GM12878 (cell line): Measurements from ENCODE around the gene ANKRD44. TPM values are rescaled to one million over a fixed set of nuclear protein-coding genes. Genes with fewer than 3 reads are reported as not detected.

ENCODE experiments used
- BACH1 ChIP-seq: fragments of 450-650 bp; IDR thresholded peaks from 2 replicates; pipeline ENCODE4 v1.6.1; 2017; ENCODE audit warnings: mild to moderate bottlenecking, borderline replicate concordance
- BCLAF1 ChIP-seq: fragments of 450-650 bp; IDR thresholded peaks from 2 replicates; pipeline ENCODE4 v1.6.1; 2017; ENCODE audit warnings: antibody characterized with exemption, mild to moderate bottlenecking, moderate library complexity
- CBX5 ChIP-seq: sonication (generic); IDR thresholded peaks from 2 replicates; pipeline ENCODE4 v1.6.1; 2016; ENCODE audit warnings: low read depth, moderate library complexity, mild to moderate bottlenecking, inconsistent platforms
- EED ChIP-seq: sonication (generic); IDR thresholded peaks from 2 replicates; pipeline ENCODE4 v1.6.1; 2016; ENCODE audit warnings: antibody characterized with exemption, low read depth
- ETV6 ChIP-seq, 2 experiments: fragments of 450-650 bp in 1 of 2; IDR thresholded peaks in 1 of 2; conservative IDR thresholded peaks in 1 of 2; 2 replicates each; pipeline ENCODE4 v1.6.1; 2014; ENCODE audit warnings: antibody characterized with exemption in 1 of 2, borderline replicate concordance in 1 of 2, low read depth in 1 of 2, mild to moderate bottlenecking in 1 of 2, moderate library complexity in 1 of 2
- JUNB ChIP-seq: IDR thresholded peaks from 2 replicates; pipeline ENCODE4 v1.6.1; 2016; ENCODE audit warnings: antibody characterized with exemption, mild to moderate bottlenecking
- MEF2B ChIP-seq: fragments of 450-650 bp; IDR thresholded peaks from 2 replicates; pipeline ENCODE4 v1.6.1; 2018; ENCODE audit warnings: mild to moderate bottlenecking, moderate library complexity; ENCODE audit not compliant: partially characterized antibody, poor library complexity, severe bottlenecking
- NBN ChIP-seq: fragments of 450-650 bp; IDR thresholded peaks from 2 replicates; pipeline ENCODE4 v1.6.1; 2016
- NFYA ChIP-seq: IDR thresholded peaks from 2 replicates; pipeline ENCODE4 v1.6.1; 2011; ENCODE audit warnings: low read depth, mild to moderate bottlenecking, low read length, improper control_type of control experiment, borderline replicate concordance
- NR2C2 ChIP-seq: IDR thresholded peaks from 2 replicates; pipeline ENCODE4 v1.6.1; 2011; ENCODE audit warnings: borderline replicate concordance, low read depth; ENCODE audit not compliant: control insufficient read depth, insufficient read length
- REST ChIP-seq: IDR thresholded peaks from 2 replicates; pipeline ENCODE4 v1.6.1; 2012; ENCODE audit warnings: mild to moderate bottlenecking, low read depth, low read length
- SMAD5 ChIP-seq: IDR thresholded peaks from 2 replicates; pipeline ENCODE4 v1.6.1; 2016; ENCODE audit warnings: antibody characterized with exemption, low read depth
- SMARCA5 ChIP-seq: fragments of 450-650 bp; IDR thresholded peaks from 2 replicates; pipeline ENCODE4 v1.6.1; 2017; ENCODE audit warnings: mild to moderate bottlenecking
- SREBF1 ChIP-seq: IDR thresholded peaks from 2 replicates; pipeline ENCODE4 v1.6.1; 2012; ENCODE audit warnings: mild to moderate bottlenecking, low read length
- TCF12 ChIP-seq: IDR thresholded peaks from 2 replicates; pipeline ENCODE4 v1.6.1; 2011; ENCODE audit warnings: low read depth, mild to moderate bottlenecking, low read length
- ZBTB4 ChIP-seq: fragments of 450-650 bp; formaldehyde crosslinking; IDR thresholded peaks from 2 replicates; pipeline ENCODE4 v1.4.0; 2022; ENCODE audit warnings: mild to moderate bottlenecking, moderate library complexity
- ZNF217 ChIP-seq: fragments of 450-650 bp; IDR thresholded peaks from 2 replicates; pipeline ENCODE4 v1.6.1; 2017; ENCODE audit warnings: antibody characterized with exemption, mild to moderate bottlenecking
- ZNF274 ChIP-seq: IDR thresholded peaks from one replicate; pipeline ENCODE4 v1.8.0; 2011; ENCODE audit not compliant: insufficient read length, insufficient read depth
- polyA plus RNA-seq, 11 experiments: library from polyadenylated mRNA; depleted of rRNA in 4 of 11; unstranded in 6 of 11; stranded (reverse) in 5 of 11; fragments of >200 nt; fragmentation: Nextera tagmentation in 4 of 11; fragmentation: Illumina TruSeq in 1 of 11; extraction: Ambion mirVana in 4 of 11; extraction: Trizol in 1 of 11; gene quantifications; 1 replicate in 1 of 11; 2 replicates in 10 of 11; pipeline versions ENCODE4 v1.2.1 to v1.2.3, GENCODE V29; 2011 to 2016; ENCODE audit warnings: inconsistent platforms in 2 of 11, missing spikeins in 2 of 11, low read depth in 1 of 11
- total RNA-seq, 4 experiments: library from RNA; depleted of rRNA in 3 of 4; stranded (reverse); fragments of >200 nt in 3 of 4; fragmentation: Illumina TruSeq in 1 of 4; extraction: Trizol in 1 of 4; gene quantifications; 2 replicates each; pipeline versions ENCODE4 v1.2.1 to v1.2.3, GENCODE V29; 2013 to 2021
- TF ChIP-seq, protein P1 (sequence below): fragments of 450-650 bp; IDR thresholded peaks from 2 replicates; pipeline ENCODE4 v1.6.1; 2016; ENCODE audit warnings: mild to moderate bottlenecking

The ANKRD44 gene
- total and polyA plus RNA-seq, 10 of the 15 experiments (the other 5 are each of a cell fraction or from before 2014, with no cell fraction given), result 19.1 to 99.1 (median 59.6) TPM

DNA sequence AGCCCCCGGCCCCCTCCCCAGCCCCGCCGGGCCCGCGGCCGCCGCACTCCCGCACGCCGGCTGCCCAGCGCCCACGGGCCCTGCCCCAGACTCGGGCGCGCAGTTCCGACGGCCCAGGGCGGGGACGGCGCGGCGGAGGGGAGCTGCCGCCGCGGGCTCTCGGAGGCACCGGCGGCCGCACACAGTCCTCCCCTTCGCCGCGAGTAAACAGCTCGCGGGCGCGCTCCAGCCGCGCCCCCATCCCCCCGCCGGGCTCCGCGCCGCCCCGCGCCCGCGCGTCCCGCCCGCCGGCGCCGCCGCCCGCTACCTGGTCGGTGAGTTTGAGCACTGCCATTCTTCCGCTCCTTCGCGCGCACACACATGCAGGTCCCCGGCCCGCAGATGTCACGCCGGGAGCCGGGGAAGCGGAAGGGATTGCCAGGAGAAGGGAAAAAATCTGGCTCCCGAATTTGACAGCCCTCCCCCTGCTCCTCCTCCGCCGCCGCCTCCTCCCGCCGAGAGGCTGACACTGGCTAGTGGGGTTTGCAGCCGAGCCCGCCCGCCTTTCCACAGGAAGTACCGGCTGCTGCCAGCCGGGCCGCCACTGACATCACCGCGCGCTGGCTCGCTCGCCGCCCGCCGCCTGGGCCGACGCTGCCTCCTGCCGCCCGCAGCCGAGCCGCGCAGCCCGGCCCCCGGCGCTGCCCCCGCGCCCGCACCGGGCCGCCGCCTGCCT lies at the start of gene ANKRD44 (continued):
- TF ChIP-seq, protein P1, sequence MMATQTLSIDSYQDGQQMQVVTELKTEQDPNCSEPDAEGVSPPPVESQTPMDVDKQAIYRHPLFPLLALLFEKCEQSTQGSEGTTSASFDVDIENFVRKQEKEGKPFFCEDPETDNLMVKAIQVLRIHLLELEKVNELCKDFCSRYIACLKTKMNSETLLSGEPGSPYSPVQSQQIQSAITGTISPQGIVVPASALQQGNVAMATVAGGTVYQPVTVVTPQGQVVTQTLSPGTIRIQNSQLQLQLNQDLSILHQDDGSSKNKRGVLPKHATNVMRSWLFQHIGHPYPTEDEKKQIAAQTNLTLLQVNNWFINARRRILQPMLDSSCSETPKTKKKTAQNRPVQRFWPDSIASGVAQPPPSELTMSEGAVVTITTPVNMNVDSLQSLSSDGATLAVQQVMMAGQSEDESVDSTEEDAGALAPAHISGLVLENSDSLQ, result no peak
- TF ChIP-seq BCLAF1 (no peak), SREBF1 (no peak), NR2C2 (no peak), CBX5 (0 out of 2 replicates have a peak, but pooled peaks have one; percentile 27), REST (no peak), ZNF217 (no peak), SMAD5 (0 out of 2 replicates have a peak, but pooled peaks have one; percentile 45), TCF12 (no peak; the same call in 1 of the 2 replicates), MEF2B (no peak), JUNB (no peak), EED (peak; percentile 56; the same call in 1 of the 2 replicates), BACH1 (no peak; the same call in 1 of the 2 replicates), ZBTB4 (CRISPR knock-in tag) (no peak), NBN (peak; percentile 21; the same call in 1 of the 2 replicates), ZNF274 (no peak), ETV6 (conservative IDR thresholded peaks at IDR 0.05 in 1 of 2, IDR thresholded peaks at IDR 0.05 in 1 of 2; ENCODE audit: borderline replicate concordance in 1 of 2, low read depth in 1 of 2) (peak in 1 of 2 experiments; percentile 13; a peak in 1 of 4 replicates), SMARCA5 (peak; percentile 90; the same call in 1 of the 2 replicates), NFYA (no peak)
